SIG-M5 treated with dmso at 0.1 percent for 504 hours (cell line): Measurements from ENCODE around the gene IL12RB2.
"Not testable (repeated sequence)": the region's sequence is repeated elsewhere in the genome, so short reads cannot be mapped to it uniquely, and the experiment has no call there.

ENCODE experiments used
- DNase-seq: peaks from one replicate; lab custom pipeline; 2025; ENCODE audit not compliant: unreplicated experiment; lab: John Stamatoyannopoulos, UW

The IL12RB2 gene

DNA sequence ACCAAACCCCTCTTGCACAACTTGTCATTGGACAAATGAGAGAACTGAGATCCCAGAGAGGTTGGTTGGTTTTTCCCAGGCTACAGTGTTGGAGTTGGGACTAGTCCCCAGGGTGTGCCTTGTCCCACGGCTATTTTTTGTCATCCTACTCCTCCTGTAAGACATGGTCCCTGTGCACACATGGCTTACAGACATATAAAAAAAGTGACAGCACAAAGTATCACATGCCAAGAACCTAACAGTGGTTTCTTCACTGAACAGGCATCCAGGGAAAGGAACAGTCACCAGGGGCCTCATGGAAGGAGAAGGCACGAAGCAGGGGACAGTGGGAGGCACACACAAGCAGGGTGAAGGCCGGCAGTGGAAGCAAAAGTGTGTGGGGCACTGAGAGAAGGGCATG, 86.1 kb downstream of the IL12RB2 start:
- no peak for DNase-seq

DNA sequence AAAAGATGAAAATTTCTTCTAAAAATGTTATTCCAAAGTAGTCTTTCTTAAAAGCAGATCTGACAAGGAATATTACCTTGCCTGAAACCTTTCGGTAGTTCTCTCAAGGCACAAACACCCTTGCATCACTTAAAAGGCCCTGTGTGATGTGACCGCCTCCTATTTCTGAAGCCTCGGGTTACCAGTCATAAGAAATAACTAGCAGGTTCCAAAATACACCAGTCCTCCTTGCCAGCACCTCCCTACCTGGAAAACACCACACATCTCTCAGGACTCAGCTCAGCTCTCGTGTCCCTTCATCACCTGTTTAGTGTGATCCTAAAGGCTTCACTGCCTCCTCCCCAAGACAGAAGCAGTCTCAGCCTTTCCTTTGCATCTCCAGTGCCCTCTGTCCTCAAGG, 86.9 kb downstream of the IL12RB2 start:
- no peak for DNase-seq

DNA sequence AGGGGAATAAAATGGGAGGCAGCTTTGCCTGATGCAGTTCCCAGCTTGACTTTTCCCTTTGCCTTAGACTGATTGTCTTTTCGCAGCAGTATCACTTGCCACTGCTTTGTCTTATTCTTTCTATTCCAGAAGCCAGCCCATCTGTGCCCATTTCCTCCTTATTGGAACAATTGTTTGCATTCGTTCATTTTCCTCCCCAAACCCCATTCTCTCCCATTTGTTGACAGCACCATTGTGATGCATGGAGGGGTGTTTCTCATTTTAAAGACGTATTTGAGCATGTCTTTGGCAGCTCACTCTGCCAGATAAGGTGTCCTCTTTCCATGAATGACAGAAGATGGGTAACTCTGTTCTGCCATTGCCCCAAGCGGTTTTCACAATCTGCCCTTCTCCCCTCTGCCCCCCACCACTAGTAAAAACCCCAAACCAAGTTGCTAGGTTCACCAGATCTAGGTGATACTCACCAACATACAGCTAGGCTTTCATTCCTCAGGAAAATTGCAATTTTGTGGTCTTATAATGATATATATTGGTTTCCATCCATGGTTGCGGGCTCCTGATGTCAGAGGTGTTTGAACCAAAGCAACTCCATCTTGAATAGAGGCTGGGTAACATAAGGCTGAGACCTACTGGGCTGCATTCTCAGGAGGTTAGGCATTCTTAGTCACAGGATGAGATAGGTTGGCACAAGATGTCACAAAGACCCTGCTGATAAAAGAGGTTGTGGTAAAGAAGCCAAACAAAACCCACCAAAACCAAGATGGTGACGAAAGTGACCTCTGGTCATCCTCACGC, 91.7 kb downstream of the IL12RB2 start:
- no peak for DNase-seq

DNA sequence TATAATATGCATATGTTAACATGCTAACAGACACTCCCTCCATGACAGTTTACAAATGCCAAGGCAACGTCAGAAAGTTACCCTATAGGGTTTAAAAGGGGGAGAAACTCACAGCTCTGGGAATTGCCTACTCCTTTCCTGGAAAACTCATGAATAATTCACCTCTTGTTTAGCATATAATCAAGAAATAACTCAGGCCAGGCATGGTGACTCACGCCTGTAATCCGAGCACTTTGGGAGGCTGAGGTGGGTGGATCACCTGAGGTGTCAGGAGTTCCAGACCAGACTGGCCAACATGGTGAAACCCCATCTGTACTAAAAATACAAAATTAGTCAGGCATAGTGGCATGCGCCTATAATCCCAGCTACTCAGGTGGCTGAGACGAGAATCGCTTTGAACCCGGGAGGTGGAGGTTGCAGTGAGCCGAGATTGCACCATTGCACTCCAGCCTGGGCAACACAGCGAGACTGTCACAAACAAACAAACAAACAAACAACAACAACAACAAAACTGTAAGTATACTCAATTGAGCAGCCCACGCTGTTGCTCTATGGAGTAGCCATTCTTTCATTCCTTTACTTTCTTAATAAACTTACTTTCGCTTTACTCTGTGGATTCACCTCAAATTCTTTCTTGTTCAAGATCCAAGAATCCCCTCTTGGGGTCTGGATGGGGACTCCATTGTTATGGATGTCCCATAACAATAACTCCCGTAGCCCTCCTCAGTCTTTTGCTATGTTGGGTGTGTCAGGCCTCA, 92.5 kb downstream of the IL12RB2 start:
- DNase-seq = not testable (repeated sequence)

DNA sequence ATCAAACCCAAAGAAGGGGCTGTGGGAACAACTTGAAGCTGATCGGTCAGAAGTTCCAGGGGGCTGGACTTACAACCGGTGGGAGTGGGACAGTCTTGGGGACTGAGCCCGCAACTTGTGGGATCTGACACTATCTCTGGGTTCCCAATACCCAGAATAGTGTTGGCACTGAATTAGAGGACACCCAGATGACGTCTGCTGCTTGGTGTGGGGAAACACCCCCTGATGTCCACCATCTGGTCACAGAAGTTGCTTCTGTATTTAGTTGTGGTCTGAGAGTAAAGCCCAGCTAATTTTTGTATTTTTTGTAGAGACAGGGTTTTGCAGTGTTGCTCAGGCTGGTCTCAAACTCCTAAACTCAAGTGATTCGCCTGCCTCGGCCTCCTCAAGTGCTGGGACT, 93.8 kb downstream of the IL12RB2 start:
- DNase-seq = no peak

DNA sequence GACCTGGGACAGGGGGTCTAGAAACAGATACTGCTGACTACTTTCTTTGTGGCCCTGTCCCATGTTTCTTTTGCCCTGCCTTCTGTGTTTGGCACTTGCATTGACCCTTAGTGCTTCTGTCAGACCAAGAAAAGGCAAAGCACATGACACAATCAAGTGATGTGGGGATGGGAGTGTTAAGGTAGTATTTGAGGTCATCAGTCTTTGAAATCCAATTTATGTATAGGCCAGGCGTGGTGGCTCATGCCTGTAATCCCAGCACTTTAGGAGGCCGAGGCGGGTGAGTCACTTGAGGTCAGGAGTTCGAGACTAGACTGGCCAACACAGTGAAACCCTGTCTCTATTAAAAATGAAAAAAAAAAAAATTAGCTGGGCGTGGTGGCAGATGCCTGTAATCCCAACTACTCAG, 96.5 kb downstream of the IL12RB2 start:
- no peak for DNase-seq

DNA sequence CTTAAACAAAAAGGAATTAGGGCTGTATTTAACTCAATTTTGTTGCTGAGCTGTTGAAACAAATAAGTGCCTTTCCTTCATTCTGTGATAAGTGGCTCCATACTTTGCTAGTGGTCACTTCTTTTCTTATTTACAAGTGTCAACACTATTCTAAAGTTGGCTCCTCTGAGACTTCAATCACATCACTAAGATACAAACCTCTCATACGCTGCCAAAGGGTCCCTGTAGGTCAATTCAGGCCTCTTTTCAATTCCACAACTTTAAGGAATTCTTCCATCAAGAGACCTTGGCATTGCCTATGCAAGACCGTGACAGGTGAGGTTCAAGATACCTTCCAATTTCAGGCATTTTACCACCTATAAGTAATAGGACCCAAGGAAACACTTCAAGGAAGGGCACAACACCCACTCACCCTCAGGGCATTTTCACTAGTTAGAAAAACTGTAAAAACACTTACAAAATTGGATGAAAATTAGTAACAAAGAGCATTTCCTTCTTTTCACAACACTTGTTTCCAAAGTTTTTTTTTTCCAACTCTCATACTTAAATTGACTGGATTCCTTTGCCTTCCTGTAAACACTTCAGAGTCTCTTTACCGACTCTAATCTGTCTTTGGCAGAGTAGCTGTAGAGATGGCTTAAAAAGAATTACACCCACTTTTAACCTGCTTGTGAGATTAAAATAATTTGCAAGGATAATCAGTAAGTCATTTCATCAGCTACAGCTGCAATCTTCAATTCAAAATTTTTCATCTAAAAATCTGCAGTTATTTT, 98.0 kb downstream of the IL12RB2 start:
- DNase-seq = no peak

DNA sequence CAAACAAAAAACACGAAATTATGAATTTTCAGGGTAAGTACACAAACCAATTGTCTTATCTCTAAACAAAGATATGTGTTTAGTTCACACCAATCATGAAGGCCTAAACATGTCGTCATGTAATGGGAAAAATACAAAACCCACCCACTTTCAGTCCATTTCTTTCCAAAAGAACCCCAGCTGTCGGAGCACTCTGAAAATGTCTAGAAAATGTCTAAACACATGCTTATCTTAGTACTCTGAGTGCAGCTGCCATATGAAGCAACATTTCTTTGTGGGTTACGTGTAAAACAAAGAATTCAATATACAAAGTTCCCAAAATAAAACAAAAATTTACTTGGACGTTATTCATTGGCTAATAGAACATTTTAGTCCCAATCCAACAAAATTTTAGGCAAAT, 99.8 kb downstream of the IL12RB2 start:
- DNase-seq = no peak

DNA sequence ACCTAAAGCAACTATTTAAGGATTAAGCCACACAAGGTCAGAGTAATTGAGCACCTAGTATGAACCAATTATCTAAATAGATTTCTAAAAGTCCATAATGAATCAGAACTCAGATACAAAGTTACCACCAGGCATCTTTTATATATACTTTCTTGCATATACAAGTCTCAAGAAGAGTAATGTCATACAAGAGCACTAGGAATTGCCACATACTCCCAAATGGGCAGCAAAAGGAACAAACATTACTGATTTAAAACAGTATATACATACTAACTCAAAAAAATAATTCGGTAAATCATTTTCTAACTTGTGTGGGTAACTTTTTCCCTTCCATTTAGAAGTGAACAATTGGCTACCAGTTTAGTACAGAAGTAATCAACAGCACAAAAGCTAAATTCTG, 100.5 kb downstream of the IL12RB2 start:
- no peak for DNase-seq

DNA sequence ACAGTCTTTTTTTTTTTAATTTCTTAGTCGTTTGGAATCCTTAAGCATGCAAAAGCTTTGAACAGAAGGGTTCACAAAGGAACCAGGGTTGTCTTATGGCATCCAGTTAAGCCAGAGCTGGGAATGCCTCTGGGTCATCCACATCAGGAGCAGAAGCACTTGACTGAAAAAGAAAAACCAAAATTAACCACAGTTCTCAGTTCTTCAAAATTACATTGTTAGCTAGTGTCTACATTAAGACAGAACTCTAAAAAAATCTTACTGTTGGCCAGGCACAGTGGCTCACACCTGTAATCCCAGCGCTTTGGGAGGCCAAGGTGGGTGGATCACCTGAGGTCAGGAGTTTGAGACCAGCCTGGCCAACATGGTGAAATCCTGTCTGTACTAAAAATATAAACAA, 105.4 kb downstream of the IL12RB2 start:
- not testable (repeated sequence) for DNase-seq

DNA sequence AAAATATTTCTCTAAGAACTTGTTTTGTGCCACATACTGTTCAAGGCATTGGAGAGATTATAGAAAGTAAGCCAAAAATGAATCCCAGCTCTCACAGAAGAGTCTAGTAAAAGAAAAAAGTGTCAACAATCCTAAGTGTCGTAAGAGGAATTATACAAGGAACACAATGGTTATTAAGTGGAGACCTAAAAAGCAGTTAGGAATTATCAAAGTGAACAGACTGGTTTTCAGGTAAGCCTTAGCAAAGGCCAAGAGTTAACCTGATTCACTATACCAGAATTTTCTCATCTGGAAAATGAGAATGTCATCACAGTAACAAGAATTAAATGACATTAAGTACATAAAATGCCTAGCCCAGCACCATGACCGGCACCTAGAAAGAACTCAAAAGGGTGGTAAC, 106.9 kb downstream of the IL12RB2 start:
- no peak for DNase-seq

DNA sequence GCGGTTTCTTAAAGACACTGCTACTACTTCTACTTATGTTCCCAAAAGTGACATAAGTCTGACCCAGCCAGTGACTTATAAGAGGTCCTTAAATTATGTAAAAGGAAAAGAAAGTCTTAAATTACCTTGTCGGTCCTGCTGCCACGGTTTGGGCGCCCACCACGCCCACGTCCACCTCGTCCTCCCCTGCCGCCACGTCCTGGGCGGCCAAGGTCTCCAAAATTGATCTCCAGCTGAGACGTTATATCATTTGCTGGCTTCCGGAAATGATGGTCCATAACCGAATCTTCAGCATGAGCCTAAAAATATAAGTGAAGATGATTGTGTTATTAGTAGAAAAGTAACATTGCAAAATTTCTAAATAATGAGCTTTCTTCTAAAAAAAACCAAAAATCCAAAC, 107.4 kb downstream of the IL12RB2 start:
- no peak for DNase-seq

DNA sequence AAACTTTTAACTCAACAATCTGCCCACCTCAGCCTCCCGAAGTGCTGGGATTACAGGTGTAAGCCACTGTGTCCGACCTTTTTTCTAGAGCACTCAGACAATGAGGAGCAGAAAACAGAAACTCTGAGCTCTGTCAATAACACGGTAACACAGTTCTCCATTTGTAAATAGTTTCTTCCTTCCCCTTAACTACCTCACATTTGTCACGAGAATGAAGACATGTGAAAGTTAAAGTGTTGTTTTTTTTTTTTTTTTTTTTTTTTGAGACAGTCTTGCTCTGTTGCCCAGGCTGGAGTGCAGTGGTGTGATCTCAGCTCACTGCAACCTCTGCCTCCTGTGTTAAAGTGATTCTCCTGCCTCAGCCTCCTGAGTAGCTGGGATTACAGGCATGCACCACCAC, 110.1 kb downstream of the IL12RB2 start:
- not testable (repeated sequence) for DNase-seq

DNA sequence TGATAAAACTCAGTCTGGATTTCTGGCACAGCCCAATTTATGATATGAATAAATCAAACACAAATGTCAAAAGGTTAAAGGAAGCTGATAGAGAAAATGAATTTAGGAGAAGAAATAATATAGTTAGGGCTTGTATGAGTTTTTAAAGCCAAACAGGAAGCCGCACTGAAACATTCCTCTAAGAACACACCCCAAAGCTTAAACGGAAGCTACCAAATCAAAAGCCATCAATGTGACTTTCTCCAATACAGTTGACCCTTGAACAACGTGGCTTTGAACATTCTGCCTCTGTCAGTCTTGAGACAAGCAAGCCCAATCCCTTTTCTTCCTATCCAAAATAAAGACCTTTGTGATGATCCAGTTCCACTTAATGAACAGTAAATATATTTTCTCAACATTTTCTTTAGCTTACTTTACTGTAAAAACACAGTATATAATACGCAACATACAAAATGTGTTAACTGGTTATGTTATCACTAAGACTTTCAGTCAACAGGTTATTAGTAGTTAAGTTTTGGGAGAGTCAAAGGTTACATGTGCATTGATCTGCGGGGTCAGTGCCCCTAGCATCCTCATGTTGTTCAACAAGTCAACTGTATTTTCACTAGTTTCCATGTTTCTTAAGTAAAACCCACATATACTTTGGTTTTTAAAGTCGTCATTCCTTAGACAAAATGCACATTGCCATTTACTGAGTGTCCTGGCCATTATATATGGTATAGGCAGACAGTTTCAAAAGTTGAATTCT, 111.3 kb downstream of the IL12RB2 start:
- DNase-seq = no peak

DNA sequence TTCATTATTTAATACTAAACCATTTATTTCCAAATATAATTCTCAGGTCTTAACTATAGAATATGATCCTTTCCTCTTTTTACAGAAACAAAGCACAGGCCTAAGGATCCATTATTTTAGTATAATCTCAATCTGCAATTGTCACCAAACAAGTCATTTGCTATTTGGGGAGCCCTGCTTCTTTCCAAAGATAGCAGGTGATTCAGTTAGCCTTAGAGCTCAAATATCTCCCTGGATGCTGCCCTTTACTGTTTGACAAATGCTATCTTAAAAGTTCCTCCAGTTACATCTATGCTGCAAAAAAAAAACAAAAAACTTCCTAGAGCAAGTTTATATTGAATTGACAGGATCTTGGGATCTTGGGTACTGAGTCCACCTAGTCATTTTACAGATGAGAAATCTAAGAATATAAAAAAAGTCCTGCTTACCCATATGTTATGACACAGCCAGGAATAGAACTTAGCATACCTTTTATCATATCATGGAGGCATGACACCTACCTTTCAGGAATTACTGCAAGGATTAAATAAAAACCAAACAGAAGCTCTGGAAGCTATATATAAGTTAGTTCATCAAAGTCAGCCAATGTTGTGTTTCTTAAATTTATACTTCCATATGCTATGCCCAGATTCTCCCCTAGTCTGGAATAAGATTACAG, 113.3 kb downstream of the IL12RB2 start:
- DNase-seq = no peak

DNA sequence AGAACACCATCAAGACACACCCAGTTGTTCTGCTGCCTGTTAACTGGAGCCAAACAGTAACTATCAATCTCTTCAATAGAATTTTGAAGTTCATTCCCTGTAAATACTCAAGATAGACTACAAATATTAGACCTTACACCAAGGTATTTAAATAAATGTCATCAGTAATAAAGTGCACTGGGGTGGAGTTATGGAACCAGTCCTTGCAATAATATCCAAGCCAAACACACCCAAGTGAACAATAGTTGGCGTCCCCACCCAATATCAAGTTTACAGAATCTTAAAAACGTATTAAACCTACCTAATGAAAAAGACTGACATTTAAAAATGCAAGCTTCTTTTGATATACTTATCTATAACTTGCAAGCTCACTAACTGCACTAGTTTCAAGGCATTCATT, 119.8 kb downstream of the IL12RB2 start:
- no peak for DNase-seq

DNA sequence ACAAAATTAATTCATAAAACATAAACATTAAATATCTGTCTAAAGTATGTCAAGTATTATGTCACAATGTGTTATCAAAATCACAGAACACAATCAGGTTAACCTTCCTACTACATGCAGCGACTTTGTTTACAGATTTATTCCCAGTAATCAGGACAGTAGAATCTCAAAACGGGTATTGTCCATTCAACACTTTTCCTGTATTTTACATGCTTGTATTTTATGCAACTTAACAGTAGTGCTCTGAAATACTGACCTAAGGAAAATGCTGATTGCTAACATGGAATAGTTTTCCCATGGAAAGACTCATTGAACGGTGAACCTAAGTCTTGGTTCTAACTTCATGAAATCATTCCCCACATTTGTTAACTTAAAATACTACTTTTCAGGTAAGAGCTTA, 120.3 kb downstream of the IL12RB2 start:
- no peak for DNase-seq

DNA sequence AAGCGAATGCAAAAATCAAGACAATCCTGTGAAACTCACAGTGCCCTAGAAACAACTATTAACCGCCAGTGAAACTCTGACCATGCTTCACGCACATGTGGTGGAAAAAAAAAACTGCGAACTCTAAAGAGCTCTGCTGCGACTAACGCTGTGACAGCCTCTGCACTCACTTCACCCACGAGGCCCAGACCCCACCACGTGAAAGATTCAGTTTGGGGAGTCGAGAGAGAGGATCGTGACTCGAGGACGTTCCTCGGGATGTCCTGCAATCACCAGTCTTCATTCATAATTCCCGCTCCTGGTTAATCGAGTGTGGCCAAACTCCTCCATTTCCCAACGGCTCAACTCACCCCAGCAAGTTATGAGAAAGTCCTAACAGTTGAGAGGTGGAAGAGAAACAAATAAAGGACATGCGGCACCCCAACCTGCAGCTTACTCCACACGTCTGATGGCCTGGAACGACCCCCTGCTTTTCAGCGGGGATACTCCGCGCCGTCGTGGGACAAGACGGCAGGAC, 121.4 kb downstream of the IL12RB2 start:
- no peak for DNase-seq

DNA sequence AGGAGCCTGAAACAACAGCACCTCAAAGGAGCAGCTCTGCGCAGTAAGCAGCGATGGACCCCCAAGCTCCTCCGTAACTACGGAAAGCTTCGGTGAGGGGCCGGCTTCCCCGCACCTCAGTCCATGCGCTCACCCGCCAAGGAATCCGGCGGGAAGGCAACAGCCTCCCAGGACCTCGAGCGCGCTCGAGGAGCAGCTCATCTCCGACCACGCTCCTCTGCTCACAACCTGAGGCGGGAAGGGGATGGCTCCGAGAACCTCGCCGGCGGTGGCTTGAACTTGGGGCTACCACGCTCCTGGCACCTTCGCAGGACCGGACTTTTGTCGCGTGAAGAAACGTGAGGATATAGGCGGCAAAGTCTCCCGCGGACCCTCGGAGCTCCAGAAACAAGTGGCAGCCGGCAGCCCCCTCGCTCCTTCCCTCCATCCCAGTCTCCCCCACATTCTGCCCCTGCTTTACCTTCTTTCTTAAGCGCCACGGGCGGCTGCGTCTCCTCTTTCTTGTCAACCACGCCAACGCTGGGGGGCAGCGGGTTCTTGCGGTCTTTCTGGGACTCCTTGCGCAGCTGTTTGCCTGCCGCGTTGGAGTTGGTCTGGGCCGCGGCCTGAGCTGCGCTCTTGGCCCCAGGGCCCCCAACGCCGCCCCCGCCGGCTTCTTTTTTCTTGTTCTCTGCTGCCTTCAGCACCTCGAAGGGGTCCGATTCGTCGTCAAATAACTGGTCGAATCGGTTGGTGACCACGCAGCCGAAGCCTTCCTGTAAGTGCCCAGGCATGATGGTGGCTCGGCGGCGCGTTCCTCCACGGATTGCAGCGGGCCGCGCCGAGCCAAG, 122.1 kb downstream of the IL12RB2 start:
- no peak for DNase-seq
